CD4-positive, alpha-beta T cell treated with Interleukin-10 for 1 hour (primary cell): ENCODE data around the gene SNX30.

Experiments
- DNase-seq: peaks from one replicate; pipeline ENCODE4 v3.0.0-alpha.2; 2020

The SNX30 gene

GRCh38 chr9:112861155-112861554 lies 110.6 kb downstream of the SNX30 start:
- no peak for DNase-seq

GRCh38 chr9:112861638-112862555 lies 111.3 kb downstream of the SNX30 start:
- DNase-seq = no peak

GRCh38 chr9:112863214-112863613 lies 112.7 kb downstream of the SNX30 start:
- no peak for DNase-seq

- no peak for DNase-seq
These were observed 113.2 kb downstream of the SNX30 start for GRCh38 chr9:112863746-112864145.

- DNase-seq = no peak
These were observed 113.8 kb downstream of the SNX30 start for GRCh38 chr9:112864403-112864802.

- no peak for DNase-seq
These were observed 114.4 kb downstream of the SNX30 start for GRCh38 chr9:112864982-112865381.

GRCh38 chr9:112866662-112867274 lies 116.2 kb downstream of the SNX30 start:
- no peak for DNase-seq

GRCh38 chr9:112867275-112867991 lies 116.9 kb downstream of the SNX30 start:
- DNase-seq = no peak

GRCh38 chr9:112868461-112868860 lies 117.9 kb downstream of the SNX30 start:
- no peak for DNase-seq

GRCh38 chr9:112869041-112869529 lies 118.5 kb downstream of the SNX30 start:
- DNase-seq = no peak

- no peak for DNase-seq
These were observed 119.4 kb downstream of the SNX30 start for GRCh38 chr9:112869917-112870316.

GRCh38 chr9:112870556-112870955 lies 120.0 kb downstream of the SNX30 start:
- DNase-seq = no peak

GRCh38 chr9:112872019-112872418 lies 121.5 kb downstream of the SNX30 start:
- DNase-seq = no peak

GRCh38 chr9:112873773-112874405 lies 123.3 kb downstream of the SNX30 start:
- no peak for DNase-seq

- no peak for DNase-seq
These were observed 128.2 kb downstream of the SNX30 start for GRCh38 chr9:112878752-112879151.

- DNase-seq = no peak
These were observed 130.1 kb downstream of the SNX30 start for GRCh38 chr9:112880650-112881049.

- no peak for DNase-seq
These were observed 130.8 kb downstream of the SNX30 start for GRCh38 chr9:112881331-112881730.

GRCh38 chr9:112884101-112884500 lies 133.5 kb downstream of the SNX30 start:
- no peak for DNase-seq

- DNase-seq = no peak
These were observed 134.2 kb downstream of the SNX30 start for GRCh38 chr9:112884721-112885120.

GRCh38 chr9:112885324-112885723 lies 134.8 kb downstream of the SNX30 start:
- DNase-seq = no peak

- DNase-seq = no peak
These were observed 135.8 kb downstream of the SNX30 start for GRCh38 chr9:112886351-112886750.

GRCh38 chr9:112887381-112887780 lies 136.8 kb downstream of the SNX30 start:
- DNase-seq = no peak
